HepG2 (cell line): Measurements from ENCODE around the gene ELP5. TPM values are rescaled to one million over a fixed set of nuclear protein-coding genes. Genes with fewer than 3 reads are reported as not detected.
A peak's percentile ranks its signal among the peaks of the same experiment; 100 is the strongest.

Source experiments
- ARNT2 ChIP-seq: sonication (generic); formaldehyde crosslinking; IDR thresholded peaks from 2 replicates; pipeline ENCODE4 v1.8.0; 2022; ENCODE audit warnings: mild to moderate bottlenecking, low read depth, missing genetic modification reagents, moderate library complexity
- HDAC1 ChIP-seq: sonication (generic); formaldehyde crosslinking; IDR thresholded peaks from 2 replicates; pipeline ENCODE4 v1.5.1; 2020; ENCODE audit warnings: mild to moderate bottlenecking, missing genetic modification reagents
- KLF16 ChIP-seq, 2 experiments: sonication (generic) in 1 of 2; formaldehyde crosslinking in 1 of 2; IDR thresholded peaks; 2 replicates each; pipeline versions ENCODE4 v1.6.1 to v1.8.0; 2016 to 2023; ENCODE audit warnings: missing genetic modification reagents in 2 of 2, missing compliant biosample characterization in 1 of 2
- LCORL ChIP-seq, 2 experiments: fragments of 450-650 bp in 1 of 2; sonication (generic) in 1 of 2; formaldehyde crosslinking in 1 of 2; IDR thresholded peaks; 2 replicates each; pipeline versions ENCODE4 v1.5.0 to v1.6.1; 2017 to 2020; ENCODE audit warnings: antibody characterized with exemption in 1 of 2, missing genetic modification reagents in 1 of 2
- NR2F6 ChIP-seq, 2 experiments: IDR thresholded peaks; 2 replicates each; pipeline ENCODE4 v1.6.1; 2016; ENCODE audit warnings: antibody characterized with exemption in 1 of 2, mild to moderate bottlenecking in 1 of 2
- POLR2G ChIP-seq: fragments of 200-400 bp; formaldehyde crosslinking; IDR thresholded peaks from 2 replicates; pipeline ENCODE4 v1.6.1; 2018; ENCODE audit warnings: mild to moderate bottlenecking, low read depth, low read length, moderate library complexity
- SP4 ChIP-seq: sonication (generic); formaldehyde crosslinking; IDR thresholded peaks from 2 replicates; pipeline ENCODE4 v1.8.1; 2023; ENCODE audit warnings: mild to moderate bottlenecking, missing genetic modification reagents
- SRSF9 ChIP-seq: fragments of 200-400 bp; formaldehyde crosslinking; IDR thresholded peaks from 2 replicates; pipeline ENCODE4 v1.6.1; 2018; ENCODE audit warnings: borderline replicate concordance, mild to moderate bottlenecking, low read depth, low read length; ENCODE audit not compliant: insufficient read depth, poor library complexity, severe bottlenecking
- SSRP1 ChIP-seq: IDR thresholded peaks from 2 replicates; pipeline ENCODE4 v1.6.1; 2016; ENCODE audit warnings: control low read depth
- ZBTB3 ChIP-seq: sonication (generic); formaldehyde crosslinking; IDR thresholded peaks from 2 replicates; pipeline ENCODE4 v1.4.0; 2020; ENCODE audit warnings: low read depth, mild to moderate bottlenecking, moderate library complexity, missing genetic modification reagents, borderline replicate concordance
- ZEB1 ChIP-seq: IDR thresholded peaks from 2 replicates; pipeline ENCODE4 v1.6.1; 2012; ENCODE audit warnings: mild to moderate bottlenecking, low read depth, inconsistent platforms; ENCODE audit not compliant: insufficient replicate concordance
- ZNF234 ChIP-seq: sonication (generic); formaldehyde crosslinking; conservative IDR thresholded peaks from 2 replicates; pipeline ENCODE4 v1.5.1; 2020; ENCODE audit warnings: mild to moderate bottlenecking, missing genetic modification reagents
- ZNF3 ChIP-seq: IDR thresholded peaks from 2 replicates; pipeline ENCODE4 v1.7.0; 2017; ENCODE audit warnings: inconsistent platforms
- ZNF766 ChIP-seq: sonication (generic); formaldehyde crosslinking; IDR thresholded peaks from 2 replicates; pipeline ENCODE4 v1.5.0; 2020; ENCODE audit warnings: missing genetic modification reagents, borderline replicate concordance
- polyA plus RNA-seq, 8 experiments: library from polyadenylated mRNA; depleted of rRNA in 3 of 8; stranded (reverse) in 7 of 8; unstranded in 1 of 8; fragments of >200 nt; fragmentation: Illumina TruSeq in 4 of 8; extraction: Trizol in 4 of 8; gene quantifications; 2 replicates each; pipeline versions ENCODE4 v1.2.1 to v1.2.3, GENCODE V29; 2011 to 2016; ENCODE audit warnings: low read depth in 4 of 8, missing spikeins in 1 of 8, mixed read lengths in 1 of 8; ENCODE audit not compliant: insufficient read depth in 1 of 8
- total RNA-seq, 5 experiments: library from RNA; depleted of rRNA; stranded (reverse); fragments of >200 nt; fragmentation: Illumina TruSeq; extraction: Trizol; gene quantifications; 2 replicates each; pipeline ENCODE4 v1.2.3, GENCODE V29; 2016; ENCODE audit warnings: low read depth in 1 of 5
- TF ChIP-seq, protein P1 (sequence below): sonication (generic); formaldehyde crosslinking; IDR thresholded peaks from 2 replicates; pipeline ENCODE4 v1.5.0; 2020; ENCODE audit warnings: mild to moderate bottlenecking, missing genetic modification reagents
- TF ChIP-seq, protein P2 (sequence below): IDR thresholded peaks from 2 replicates; pipeline ENCODE4 v1.6.1; 2016; ENCODE audit warnings: missing compliant biosample characterization, missing genetic modification reagents, borderline replicate concordance
- TF ChIP-seq, protein P3 (sequence below): IDR thresholded peaks from 2 replicates; pipeline ENCODE4 v1.6.1; 2016; ENCODE audit warnings: mild to moderate bottlenecking
- TF ChIP-seq, protein P4 (sequence below): sonication (generic); formaldehyde crosslinking; IDR thresholded peaks from 2 replicates; pipeline ENCODE4 v1.5.1; 2020; ENCODE audit warnings: mild to moderate bottlenecking, missing genetic modification reagents

ELP5 gene
- total and polyA plus RNA-seq, 2 of the 13 experiments (the other 11 are each of a cell fraction or from before 2014, with no cell fraction given), result 67.6 to 69.8 TPM

DNA sequence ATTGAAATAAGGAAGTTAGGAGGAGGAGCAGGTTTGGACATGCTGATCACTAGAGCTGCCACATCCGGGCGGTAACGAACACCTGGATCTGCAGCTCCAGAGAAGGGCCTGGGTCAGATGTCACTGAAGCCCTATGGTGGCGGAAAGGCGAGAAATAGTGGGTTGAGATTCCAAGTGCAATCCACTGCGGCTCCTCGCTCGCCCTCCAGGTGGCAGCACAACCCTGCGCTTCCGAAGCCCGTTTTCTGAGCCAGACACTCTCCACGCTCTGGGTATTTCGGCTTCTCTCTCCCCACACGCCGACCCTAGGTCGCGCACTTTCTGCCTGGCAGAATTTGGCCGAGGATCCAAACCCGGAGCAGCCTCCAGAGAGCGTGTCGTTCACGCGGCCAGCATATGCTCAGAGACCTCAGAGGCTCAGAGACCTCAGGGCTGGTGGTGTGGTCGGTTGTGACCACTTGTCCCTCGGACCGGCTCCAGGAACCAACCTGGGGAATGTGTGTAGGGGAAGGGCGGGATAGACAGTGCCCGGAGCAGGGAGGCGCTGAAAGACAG lies 28.6 kb downstream of the ELP5 start (continued):
- TF ChIP-seq, protein P1, sequence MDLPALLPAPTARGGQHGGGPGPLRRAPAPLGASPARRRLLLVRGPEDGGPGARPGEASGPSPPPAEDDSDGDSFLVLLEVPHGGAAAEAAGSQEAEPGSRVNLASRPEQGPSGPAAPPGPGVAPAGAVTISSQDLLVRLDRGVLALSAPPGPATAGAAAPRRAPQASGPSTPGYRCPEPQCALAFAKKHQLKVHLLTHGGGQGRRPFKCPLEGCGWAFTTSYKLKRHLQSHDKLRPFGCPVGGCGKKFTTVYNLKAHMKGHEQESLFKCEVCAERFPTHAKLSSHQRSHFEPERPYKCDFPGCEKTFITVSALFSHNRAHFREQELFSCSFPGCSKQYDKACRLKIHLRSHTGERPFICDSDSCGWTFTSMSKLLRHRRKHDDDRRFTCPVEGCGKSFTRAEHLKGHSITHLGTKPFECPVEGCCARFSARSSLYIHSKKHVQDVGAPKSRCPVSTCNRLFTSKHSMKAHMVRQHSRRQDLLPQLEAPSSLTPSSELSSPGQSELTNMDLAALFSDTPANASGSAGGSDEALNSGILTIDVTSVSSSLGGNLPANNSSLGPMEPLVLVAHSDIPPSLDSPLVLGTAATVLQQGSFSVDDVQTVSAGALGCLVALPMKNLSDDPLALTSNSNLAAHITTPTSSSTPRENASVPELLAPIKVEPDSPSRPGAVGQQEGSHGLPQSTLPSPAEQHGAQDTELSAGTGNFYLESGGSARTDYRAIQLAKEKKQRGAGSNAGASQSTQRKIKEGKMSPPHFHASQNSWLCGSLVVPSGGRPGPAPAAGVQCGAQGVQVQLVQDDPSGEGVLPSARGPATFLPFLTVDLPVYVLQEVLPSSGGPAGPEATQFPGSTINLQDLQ, result no peak; the same call in 1 of the 2 replicates
- TF ChIP-seq KLF16 (CRISPR knock-in tag; IDR thresholded peaks at IDR 0.05) (peak in 1 of 2 experiments; percentile 83; a peak in 1 of 4 replicates), ZBTB3 (0 out of 2 replicates have a peak, but pooled peaks have one; percentile 69), ZEB1 (peak; percentile 37), ZNF234 (0 out of 2 replicates have a peak, but pooled peaks have one; percentile 31), LCORL (IDR thresholded peaks at IDR 0.05) (no peak), LCORL (CRISPR knock-in tag; IDR thresholded peaks at IDR 0.05) (peak; percentile 79; the same call in 1 of the 2 replicates), POLR2G (0 out of 2 replicates have a peak, but pooled peaks have one; percentile 33), ZNF766 (CRISPR knock-in tag) (no peak), SRSF9 (no peak), ZNF3 (CRISPR knock-in tag) (no peak), SP4 (peak; percentile 70; the same call in 1 of the 2 replicates), SSRP1 (CRISPR knock-in tag) (0 out of 2 replicates have a peak, but pooled peaks have one; percentile 60), HDAC1 (CRISPR knock-in tag) (peak; percentile 64; the same call in 1 of the 2 replicates), NR2F6 (IDR thresholded peaks at IDR 0.05) (no peak), NR2F6 (CRISPR knock-in tag; IDR thresholded peaks at IDR 0.05) (peak; percentile 49; the same call in 1 of the 2 replicates), ARNT2 (CRISPR knock-in tag) (peak; percentile 81)
- TF ChIP-seq, protein P2, sequence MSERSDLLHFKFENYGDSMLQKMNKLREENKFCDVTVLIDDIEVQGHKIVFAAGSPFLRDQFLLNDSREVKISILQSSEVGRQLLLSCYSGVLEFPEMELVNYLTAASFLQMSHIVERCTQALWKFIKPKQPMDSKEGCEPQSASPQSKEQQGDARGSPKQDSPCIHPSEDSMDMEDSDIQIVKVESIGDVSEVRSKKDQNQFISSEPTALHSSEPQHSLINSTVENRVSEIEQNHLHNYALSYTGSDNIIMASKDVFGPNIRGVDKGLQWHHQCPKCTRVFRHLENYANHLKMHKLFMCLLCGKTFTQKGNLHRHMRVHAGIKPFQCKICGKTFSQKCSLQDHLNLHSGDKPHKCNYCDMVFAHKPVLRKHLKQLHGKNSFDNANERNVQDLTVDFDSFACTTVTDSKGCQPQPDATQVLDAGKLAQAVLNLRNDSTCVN (CRISPR knock-in tag), result peak; percentile 60; the same call in 1 of the 2 replicates
- TF ChIP-seq, protein P3, sequence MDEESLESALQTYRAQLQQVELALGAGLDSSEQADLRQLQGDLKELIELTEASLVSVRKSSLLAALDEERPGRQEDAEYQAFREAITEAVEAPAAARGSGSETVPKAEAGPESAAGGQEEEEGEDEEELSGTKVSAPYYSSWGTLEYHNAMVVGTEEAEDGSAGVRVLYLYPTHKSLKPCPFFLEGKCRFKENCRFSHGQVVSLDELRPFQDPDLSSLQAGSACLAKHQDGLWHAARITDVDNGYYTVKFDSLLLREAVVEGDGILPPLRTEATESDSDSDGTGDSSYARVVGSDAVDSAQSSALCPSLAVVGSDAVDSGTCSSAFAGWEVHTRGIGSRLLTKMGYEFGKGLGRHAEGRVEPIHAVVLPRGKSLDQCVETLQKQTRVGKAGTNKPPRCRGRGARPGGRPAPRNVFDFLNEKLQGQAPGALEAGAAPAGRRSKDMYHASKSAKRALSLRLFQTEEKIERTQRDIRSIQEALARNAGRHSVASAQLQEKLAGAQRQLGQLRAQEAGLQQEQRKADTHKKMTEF (CRISPR knock-in tag), result peak; percentile 35; the same call in 1 of the 2 replicates
- TF ChIP-seq, protein P4, sequence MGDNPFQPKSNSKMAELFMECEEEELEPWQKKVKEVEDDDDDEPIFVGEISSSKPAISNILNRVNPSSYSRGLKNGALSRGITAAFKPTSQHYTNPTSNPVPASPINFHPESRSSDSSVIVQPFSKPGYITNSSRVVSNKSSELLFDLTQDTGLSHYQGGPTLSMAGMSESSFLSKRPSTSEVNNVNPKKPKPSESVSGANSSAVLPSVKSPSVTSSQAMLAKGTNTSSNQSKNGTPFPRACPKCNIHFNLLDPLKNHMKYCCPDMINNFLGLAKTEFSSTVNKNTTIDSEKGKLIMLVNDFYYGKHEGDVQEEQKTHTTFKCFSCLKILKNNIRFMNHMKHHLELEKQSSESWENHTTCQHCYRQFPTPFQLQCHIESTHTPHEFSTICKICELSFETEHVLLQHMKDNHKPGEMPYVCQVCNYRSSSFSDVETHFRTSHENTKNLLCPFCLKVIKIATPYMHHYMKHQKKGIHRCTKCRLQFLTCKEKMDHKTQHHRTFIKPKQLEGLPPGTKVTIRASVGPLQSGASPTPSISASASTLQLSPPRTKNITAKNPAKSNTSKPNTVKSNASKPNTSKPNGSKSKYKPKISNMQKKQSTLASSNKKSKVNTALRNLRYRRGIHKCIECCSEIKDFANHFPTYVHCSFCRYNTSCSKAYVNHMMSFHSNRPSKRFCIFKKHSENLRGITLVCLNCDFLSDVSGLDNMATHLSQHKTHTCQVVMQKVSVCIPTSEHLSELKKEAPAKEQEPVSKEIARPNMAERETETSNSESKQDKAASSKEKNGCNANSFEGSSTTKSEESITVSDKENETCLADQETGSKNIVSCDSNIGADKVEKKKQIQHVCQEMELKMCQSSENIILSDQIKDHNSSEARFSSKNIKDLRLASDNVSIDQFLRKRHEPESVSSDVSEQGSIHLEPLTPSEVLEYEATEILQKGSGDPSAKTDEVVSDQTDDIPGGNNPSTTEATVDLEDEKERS (CRISPR knock-in tag), result peak; percentile 24; the same call in 1 of the 2 replicates
